Inferior parietal cortex (tissue), 1 donor: ENCODE data around the gene STC2.

Experiments used
- DNase-seq: peaks from one replicate; pipeline ENCODE4 v3.0.0-alpha.2; 2016; ENCODE audit errors: extremely low spot score

Gene STC2

GRCh38 chr5:173268750-173269432 is 59.3 kb downstream of the STC2 start:
- no peak for DNase-seq

- DNase-seq: no peak
Measured at GRCh38 chr5:173265433-173265832, 62.8 kb downstream of the STC2 start.
